Suppressor macrophage (primary cell): ENCODE data around the gene ASAP2.

Experiments used
- DNase-seq, 4 experiments: peaks; one replicate each; pipeline ENCODE4 v3.0.0-alpha.2; 2020 to 2022

ASAP2 gene

DNA sequence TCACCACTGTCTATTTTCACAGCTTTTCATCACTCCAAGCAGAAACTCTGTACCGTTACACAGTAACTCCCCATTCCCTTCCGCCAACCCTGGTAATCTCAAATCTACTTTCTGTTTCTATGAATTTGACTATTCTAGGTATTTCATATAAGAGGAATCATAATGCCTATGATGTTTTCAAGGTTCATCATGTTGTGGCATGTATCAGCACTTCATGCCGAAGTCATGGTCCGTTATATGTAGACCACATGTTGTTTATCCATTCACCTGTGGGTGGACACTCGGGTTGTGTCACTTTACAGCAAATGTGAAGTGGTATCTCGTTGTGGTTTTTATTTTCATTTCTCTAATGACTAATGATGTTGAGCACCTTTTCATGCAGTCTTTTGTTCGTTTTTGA, 238.5 kb downstream of the ASAP2 start:
- no peak for DNase-seq

- no peak for DNase-seq
Observed at GRCh38 chr2:9451231-9451630, 244.6 kb downstream of the ASAP2 start.
